Lung (tissue), 12 donors: ENCODE results near the gene ANKRD30A. TPM values are rescaled to one million over a fixed set of nuclear protein-coding genes. Genes with fewer than 3 reads are reported as not detected.

ENCODE experiments used
- ATAC-seq: fragments of 200-7000 bp; cut with Tn5 transposase; one replicate; pipeline ENCODE4 v1.9.1; 2020; ENCODE audit warnings: moderate number of reproducible peaks; ENCODE audit not compliant: insufficient read depth, low FRiP score
- DNase-seq, 3 donors: peaks; one replicate each; pipeline ENCODE4 v3.0.0-alpha.2; 2013 to 2017
- H3K27ac ChIP-seq, 2 donors: one replicate each; pipeline ENCODE4 v1.5.1; 2013; ENCODE audit warnings: mild to moderate bottlenecking in 2 of 2, moderate library complexity in 2 of 2, control low read depth in 1 of 2, inconsistent platforms in 1 of 2, low read depth in 1 of 2, low read length in 1 of 2
- H3K27me3 ChIP-seq, 3 donors: one replicate each; pipeline ENCODE4 v1.5.1; 2013; ENCODE audit warnings: low read length in 2 of 3; ENCODE audit not compliant: control insufficient read depth in 3 of 3, insufficient read depth in 3 of 3
- H3K36me3 ChIP-seq, 4 donors: one replicate each; pipeline ENCODE4 v1.5.1; 2013; ENCODE audit warnings: low read length in 4 of 4, mild to moderate bottlenecking in 1 of 4, moderate library complexity in 1 of 4; ENCODE audit not compliant: control insufficient read depth in 4 of 4, insufficient read depth in 4 of 4
- H3K4me1 ChIP-seq, 5 donors: one replicate each; pipeline ENCODE4 v1.5.1; 2013; ENCODE audit warnings: low read length in 5 of 5, mild to moderate bottlenecking in 2 of 5, moderate library complexity in 1 of 5; ENCODE audit not compliant: control insufficient read depth in 5 of 5, insufficient read depth in 5 of 5
- H3K4me3 ChIP-seq: one replicate; pipeline ENCODE4 v1.5.1; 2013; ENCODE audit warnings: mild to moderate bottlenecking, control low read depth, moderate library complexity
- H3K9ac ChIP-seq, 2 donors: one replicate each; pipeline ENCODE4 v1.5.1; 2013; ENCODE audit warnings: low read length in 2 of 2, control low read depth in 1 of 2; ENCODE audit not compliant: insufficient read depth in 1 of 2
- H3K9me3 ChIP-seq, 4 donors: one replicate each; pipeline ENCODE4 v1.5.1; 2013; ENCODE audit warnings: low read length in 3 of 4, mild to moderate bottlenecking in 1 of 4, moderate library complexity in 1 of 4; ENCODE audit not compliant: control insufficient read depth in 4 of 4, insufficient read depth in 3 of 4
- WGBS, 2 donors: extraction: QIAGEN DNeasy Blood & Tissue Kit; methylation state at CpG; one replicate each; pipeline ENCODE4 v1.1.7; 2013; 5-methylcytosine and 5-hydroxymethylcytosine counted together
- polyA plus RNA-seq, 2 donors: library from polyadenylated mRNA; stranded (reverse); fragments of 200-250 nt; gene quantifications; one replicate each; pipeline ENCODE4 v1.2.1, GENCODE V29; 2013
- total RNA-seq, 2 donors: library from RNA; depleted of rRNA in 1 of 2; stranded (reverse); fragments of >200 nt in 1 of 2; gene quantifications; one replicate each; pipeline ENCODE4 v1.2.1, GENCODE V29; 2014 to 2021
- TF ChIP-seq, protein P1 (sequence below): IDR thresholded peaks from 2 replicates; pipeline ENCODE4 v1.5.1; 2012; ENCODE audit warnings: mild to moderate bottlenecking; ENCODE audit errors: control extremely low read depth, extremely low read depth
- donor health status: control.
- donor health status: control.
- donor health status: Bipolar disorder and iron deficiency.
- donor health status: healthy.
- donor health status: DM: yes; HTN: yes; CAD: no.

The ANKRD30A gene
- total and polyA plus RNA-seq, 4 donors, result not detected

- H3K9me3 ChIP-seq, result peaks cover 0 to 16% (median 7%) of the 10 kb centered on the region in 4 donors
- ATAC-seq (no peak), DNase-seq (no peak)
- H3K36me3 ChIP-seq, result no peaks in the 10 kb centered on the region
- no peak overlapping the region for H3K4me3 ChIP-seq
- no peaks in the 10 kb centered on the region for H3K27me3 ChIP-seq
- TF ChIP-seq, protein P1, sequence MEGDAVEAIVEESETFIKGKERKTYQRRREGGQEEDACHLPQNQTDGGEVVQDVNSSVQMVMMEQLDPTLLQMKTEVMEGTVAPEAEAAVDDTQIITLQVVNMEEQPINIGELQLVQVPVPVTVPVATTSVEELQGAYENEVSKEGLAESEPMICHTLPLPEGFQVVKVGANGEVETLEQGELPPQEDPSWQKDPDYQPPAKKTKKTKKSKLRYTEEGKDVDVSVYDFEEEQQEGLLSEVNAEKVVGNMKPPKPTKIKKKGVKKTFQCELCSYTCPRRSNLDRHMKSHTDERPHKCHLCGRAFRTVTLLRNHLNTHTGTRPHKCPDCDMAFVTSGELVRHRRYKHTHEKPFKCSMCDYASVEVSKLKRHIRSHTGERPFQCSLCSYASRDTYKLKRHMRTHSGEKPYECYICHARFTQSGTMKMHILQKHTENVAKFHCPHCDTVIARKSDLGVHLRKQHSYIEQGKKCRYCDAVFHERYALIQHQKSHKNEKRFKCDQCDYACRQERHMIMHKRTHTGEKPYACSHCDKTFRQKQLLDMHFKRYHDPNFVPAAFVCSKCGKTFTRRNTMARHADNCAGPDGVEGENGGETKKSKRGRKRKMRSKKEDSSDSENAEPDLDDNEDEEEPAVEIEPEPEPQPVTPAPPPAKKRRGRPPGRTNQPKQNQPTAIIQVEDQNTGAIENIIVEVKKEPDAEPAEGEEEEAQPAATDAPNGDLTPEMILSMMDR, result no peak
- H3K4me1 ChIP-seq, result no peaks in the 10 kb centered on the region
- no peak overlapping the region for H3K27ac ChIP-seq
- no peak overlapping the region for H3K9ac ChIP-seq
- 93 to 98% methylated on average over 18 of the region's 18 CpGs for WGBS, 2 donors
Measured at GRCh38 chr10:37285063-37285462, 159.7 kb downstream of the ANKRD30A start.

- Histone ChIP-seq H3K4me3 (no peak overlapping the region), H3K27ac (no peak overlapping the region), H3K9me3 (peaks cover 3 to 10% (median 7%) of the 10 kb centered on the region in 4 donors), H3K4me1 (no peaks in the 10 kb centered on the region), H3K27me3 (no peaks in the 10 kb centered on the region), H3K9ac (no peak overlapping the region), H3K36me3 (no peaks in the 10 kb centered on the region)
- WGBS, 2 donors, result 80 to 81% methylated on average over 4 of the region's 4 CpGs
- DNase-seq (no peak), ATAC-seq (no peak)
- TF ChIP-seq, protein P1, result no peak
Measured at GRCh38 chr10:37289833-37290464, 164.6 kb downstream of the ANKRD30A start.

- TF ChIP-seq, protein P1, result no peak
- Histone ChIP-seq H3K9me3 (peaks cover 0 to 32% (median 7%) of the 10 kb centered on the region in 4 donors), H3K36me3 (no peaks in the 10 kb centered on the region), H3K9ac (no peak overlapping the region), H3K4me1 (no peaks in the 10 kb centered on the region), H3K27ac (no peak overlapping the region), H3K4me3 (no peak overlapping the region), H3K27me3 (no peaks in the 10 kb centered on the region)
- ATAC-seq (peak; percentile 19), DNase-seq (no peak)
- 58 to 67% methylated on average over 2 of the region's 2 CpGs for WGBS, 2 donors
Measured at GRCh38 chr10:37301271-37301670, 175.9 kb downstream of the ANKRD30A start.

GRCh38 chr10:37304036-37304435 is 178.6 kb downstream of the ANKRD30A start:
- no peak for ATAC-seq
- no peak overlapping the region for H3K4me3 ChIP-seq
- peaks cover 0 to 36% (median 7%) of the 10 kb centered on the region in 4 donors for H3K9me3 ChIP-seq
- DNase-seq, result no peak
- H3K27ac ChIP-seq, result no peak overlapping the region
- WGBS, 2 donors, result 67 to 78% methylated on average over 2 of the region's 2 CpGs
- no peaks in the 10 kb centered on the region for H3K4me1 ChIP-seq
- no peaks in the 10 kb centered on the region for H3K27me3 ChIP-seq
- no peaks in the 10 kb centered on the region for H3K36me3 ChIP-seq
- TF ChIP-seq, protein P1, result no peak
- no peak overlapping the region for H3K9ac ChIP-seq
